ENCODE results near the gene CD99. TPM values are rescaled to one million over a fixed set of nuclear protein-coding genes. Genes with fewer than 3 reads are reported as not detected.
A peak's percentile ranks its signal among the peaks of the same experiment; 100 is the strongest.
"Not testable (repeated sequence)": the region's sequence is repeated elsewhere in the genome, so short reads cannot be mapped to it uniquely, and the experiment has no call there.

CD99 gene
- total and polyA plus RNA-seq, 2 of the 13 experiments (the other 11 are each of a cell fraction or from before 2014, with no cell fraction given): 78.8 to 111 TPM

DNA sequence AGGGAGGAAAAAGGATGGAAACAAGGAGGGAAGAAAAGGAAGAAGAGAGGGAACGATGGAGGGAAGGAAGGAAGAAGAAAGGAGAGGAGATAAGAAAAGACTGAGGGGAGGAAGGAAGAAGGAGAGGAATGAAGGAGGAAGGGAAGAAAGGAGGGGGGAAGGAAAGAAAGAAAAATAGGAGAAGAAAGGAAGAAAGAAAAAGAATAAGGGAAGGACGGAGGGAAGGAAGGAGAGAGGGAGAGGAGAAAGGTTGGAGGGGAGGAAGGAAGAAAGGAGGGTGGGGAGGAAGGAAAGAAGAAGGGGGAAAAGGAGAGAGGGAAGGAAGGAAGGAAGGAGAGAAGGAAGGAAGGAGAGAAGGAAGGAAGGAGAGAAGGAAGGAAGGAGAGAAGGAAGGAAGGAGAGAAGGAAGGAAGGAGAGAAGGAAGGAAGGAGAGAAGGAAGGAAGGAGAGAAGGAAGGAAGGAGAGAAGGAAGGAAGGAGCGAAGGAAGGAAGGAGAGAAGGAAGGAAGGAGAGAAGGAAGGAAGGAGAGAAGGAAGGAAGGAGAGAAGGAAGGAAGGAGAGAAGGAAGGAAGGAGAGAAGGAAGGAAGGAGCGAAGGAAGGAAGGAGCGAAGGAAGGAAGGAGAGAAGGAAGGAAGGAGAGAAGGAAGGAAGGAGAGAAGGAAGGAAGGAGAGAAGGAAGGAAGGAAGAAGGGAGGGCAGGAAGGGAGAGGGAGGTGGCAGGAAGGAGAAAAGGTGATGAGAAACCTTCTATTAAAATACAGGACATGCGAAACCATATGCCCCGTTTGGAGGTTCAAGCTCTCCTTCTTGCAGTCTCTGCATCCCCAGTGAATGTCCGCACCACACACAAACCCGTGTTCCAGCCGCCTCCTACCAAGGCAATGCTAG is 82.3 kb downstream of the CD99 start:
- H4K20me1 ChIP-seq (ENCODE audit: insufficient read depth, low read length); H3K9ac ChIP-seq (ENCODE audit: insufficient read depth, low read depth, low read length); H3K36me3 ChIP-seq (replicated peaks in 1 of 2; ENCODE audit: control insufficient read depth in 1 of 2, insufficient read depth in 2 of 2, low read length in 2 of 2); H3K4me3 ChIP-seq (replicated peaks in 1 of 3; ENCODE audit: insufficient read depth in 1 of 3, low read depth in 2 of 3, low read length in 3 of 3); DNase-seq (ENCODE audit: low spot score); H2AFZ ChIP-seq (ENCODE audit: low read length); FAIRE-seq; in situ Hi-C loops (cut with HindIII; ENCODE audit: extremely low pct_ligation_motif_present, low pct_unique_long_range_greater_than_20kb); CTCF ChIA-PET (ENCODE audit: low intra/inter-chr PET ratio, low total read pairs); H3K4me2 ChIP-seq (ENCODE audit: low read depth, low read length); H3K9me3 ChIP-seq (ENCODE audit: low read length); BruUV-seq (replicated peaks); intact Hi-C loops (cut with micrococcal nuclease; ENCODE audit: unreplicated experiment); H3K27me3 ChIP-seq (ENCODE audit: control insufficient read depth in 1 of 2, insufficient read depth in 2 of 2, low read length in 2 of 2); H3K27ac ChIP-seq (ENCODE audit: extremely low read length, insufficient read depth, low read length); POLR2A ChIA-PET; ATAC-seq; H3K4me1 ChIP-seq (ENCODE audit: insufficient read depth, low read length); H3K79me2 ChIP-seq (ENCODE audit: insufficient read depth, low read length): not testable (repeated sequence)
- 52% methylated on average over 10 of the region's 10 CpGs for WGBS (ENCODE audit: low lambda C conversion rate)
- peak; percentile 69 for TF ChIP-seq ZNF512 (CRISPR knock-in tag; IDR thresholded peaks at IDR 0.05)

- Histone ChIP-seq H3K9ac (ENCODE audit: insufficient read depth, low read depth, low read length) (no peak overlapping the region), H3K4me3 (replicated peaks in 1 of 3; ENCODE audit: insufficient read depth in 1 of 3, low read depth in 2 of 3, low read length in 3 of 3) (no peak overlapping the region), H4K20me1 (ENCODE audit: insufficient read depth, low read length) (no peaks in the 10 kb centered on the region), H3K4me1 (ENCODE audit: insufficient read depth, low read length) (no peaks in the 10 kb centered on the region), H3K4me2 (ENCODE audit: low read depth, low read length) (no peak overlapping the region), H3K27me3 (ENCODE audit: control insufficient read depth in 1 of 2, insufficient read depth in 2 of 2, low read length in 2 of 2) (peaks cover 0 to 4% of the 10 kb centered on the region in 2 experiments; a peak in 1 of 5 replicates), H3K27ac (ENCODE audit: extremely low read length, insufficient read depth, low read length) (no peak overlapping the region), H2AFZ (ENCODE audit: low read length) (no peak overlapping the region), H3K79me2 (ENCODE audit: insufficient read depth, low read length) (no peaks in the 10 kb centered on the region), H3K36me3 (replicated peaks in 1 of 2; ENCODE audit: control insufficient read depth in 1 of 2, insufficient read depth in 2 of 2, low read length in 2 of 2) (no peaks in the 10 kb centered on the region), H3K9me3 (ENCODE audit: low read length) (no peaks in the 10 kb centered on the region)
- intact Hi-C loops (cut with micrococcal nuclease; ENCODE audit: unreplicated experiment): no loop called here
- in situ Hi-C loops (cut with HindIII; ENCODE audit: extremely low pct_ligation_motif_present, low pct_unique_long_range_greater_than_20kb): no loop called here
- no peak for FAIRE-seq
- no TSS peak for BruUV-seq (replicated peaks)
- 60% methylated on average over 5 of the region's 5 CpGs for WGBS (ENCODE audit: low lambda C conversion rate)
- ATAC-seq: no peak
- POLR2A ChIA-PET: no interaction called here
- DNase-seq (ENCODE audit: low spot score): no peak
- CTCF ChIA-PET (ENCODE audit: low intra/inter-chr PET ratio, low total read pairs): no interaction called here
- peak; percentile 99 for TF ChIP-seq ZNF329 (CRISPR knock-in tag; IDR thresholded peaks at IDR 0.05; ENCODE audit: low read depth)
- TF ChIP-seq, protein P1, sequence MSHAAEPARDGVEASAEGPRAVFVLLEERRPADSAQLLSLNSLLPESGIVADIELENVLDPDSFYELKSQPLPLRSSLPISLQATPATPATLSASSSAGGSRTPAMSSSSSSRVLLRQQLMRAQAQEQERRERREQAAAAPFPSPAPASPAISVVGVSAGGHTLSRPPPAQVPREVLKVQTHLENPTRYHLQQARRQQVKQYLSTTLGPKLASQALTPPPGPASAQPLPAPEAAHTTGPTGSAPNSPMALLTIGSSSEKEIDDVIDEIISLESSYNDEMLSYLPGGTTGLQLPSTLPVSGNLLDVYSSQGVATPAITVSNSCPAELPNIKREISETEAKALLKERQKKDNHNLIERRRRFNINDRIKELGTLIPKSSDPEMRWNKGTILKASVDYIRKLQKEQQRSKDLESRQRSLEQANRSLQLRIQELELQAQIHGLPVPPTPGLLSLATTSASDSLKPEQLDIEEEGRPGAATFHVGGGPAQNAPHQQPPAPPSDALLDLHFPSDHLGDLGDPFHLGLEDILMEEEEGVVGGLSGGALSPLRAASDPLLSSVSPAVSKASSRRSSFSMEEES (CRISPR knock-in tag; IDR thresholded peaks at IDR 0.05): no peak
Observed at GRCh38 chrX:2774057-2774456, 83.0 kb downstream of the CD99 start.

Measured in HepG2 (cell line).